ENCODE results near the gene AFF3. TPM values are rescaled to one million over a fixed set of nuclear protein-coding genes. Genes with fewer than 3 reads are reported as not detected.

Gene AFF3
- total RNA-seq, 1 experiment from 2014 or later: 0.22 TPM

DNA sequence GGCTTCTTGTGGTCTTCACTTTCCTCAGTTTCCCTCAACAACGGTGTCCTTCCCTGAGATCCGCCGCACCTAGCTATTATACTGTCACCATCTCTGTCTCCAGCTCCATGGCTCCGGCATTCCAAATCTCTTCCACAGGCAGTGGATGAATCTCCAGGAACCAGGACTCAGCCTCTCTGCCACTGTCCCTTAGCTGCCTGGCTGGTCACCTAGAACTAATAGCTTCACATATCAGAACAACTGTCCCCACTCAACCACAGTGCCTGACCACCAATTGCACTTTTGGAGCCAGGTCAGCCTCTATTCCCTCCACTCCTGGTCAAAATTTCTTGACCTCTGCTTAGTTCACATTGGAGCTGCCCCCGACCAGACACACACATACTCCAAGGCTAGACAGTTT, 38.1 kb upstream of the AFF3 start:
- no peaks in the 10 kb centered on the region for H3K23me2 ChIP-seq (ENCODE audit: insufficient read length, low read depth, low read length, poor library complexity, severe bottlenecking)
- TF ChIP-seq, protein P1, sequence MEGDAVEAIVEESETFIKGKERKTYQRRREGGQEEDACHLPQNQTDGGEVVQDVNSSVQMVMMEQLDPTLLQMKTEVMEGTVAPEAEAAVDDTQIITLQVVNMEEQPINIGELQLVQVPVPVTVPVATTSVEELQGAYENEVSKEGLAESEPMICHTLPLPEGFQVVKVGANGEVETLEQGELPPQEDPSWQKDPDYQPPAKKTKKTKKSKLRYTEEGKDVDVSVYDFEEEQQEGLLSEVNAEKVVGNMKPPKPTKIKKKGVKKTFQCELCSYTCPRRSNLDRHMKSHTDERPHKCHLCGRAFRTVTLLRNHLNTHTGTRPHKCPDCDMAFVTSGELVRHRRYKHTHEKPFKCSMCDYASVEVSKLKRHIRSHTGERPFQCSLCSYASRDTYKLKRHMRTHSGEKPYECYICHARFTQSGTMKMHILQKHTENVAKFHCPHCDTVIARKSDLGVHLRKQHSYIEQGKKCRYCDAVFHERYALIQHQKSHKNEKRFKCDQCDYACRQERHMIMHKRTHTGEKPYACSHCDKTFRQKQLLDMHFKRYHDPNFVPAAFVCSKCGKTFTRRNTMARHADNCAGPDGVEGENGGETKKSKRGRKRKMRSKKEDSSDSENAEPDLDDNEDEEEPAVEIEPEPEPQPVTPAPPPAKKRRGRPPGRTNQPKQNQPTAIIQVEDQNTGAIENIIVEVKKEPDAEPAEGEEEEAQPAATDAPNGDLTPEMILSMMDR (conservative IDR thresholded peaks at IDR 0.05): no peak
- H3K27me3 ChIP-seq (ENCODE audit: insufficient read depth, low read length): peaks cover 7% of the 10 kb centered on the region; the same call in 1 of the 2 replicates
- peak; percentile 15 for DNase-seq
- H2AK5ac ChIP-seq (ENCODE audit: insufficient read length, low read length): no peak overlapping the region
- H3K9ac ChIP-seq (ENCODE audit: extremely low read depth, insufficient read length, low read length): no peak overlapping the region
- no peak overlapping the region for H2BK120ac ChIP-seq (ENCODE audit: low read depth, low read length, poor library complexity, severe bottlenecking)
- peaks cover 70% of the 10 kb centered on the region for H3K27me3 Mint-ChIP-seq (ENCODE audit: low read depth)
- H2BK12ac ChIP-seq (ENCODE audit: insufficient read length, low read depth, low read length): no peak overlapping the region
- H3K4me3 Mint-ChIP-seq: no peak overlapping the region
- H2BK20ac ChIP-seq (ENCODE audit: low read depth, low read length, poor library complexity, severe bottlenecking): no peak overlapping the region
- H2BK5ac ChIP-seq (ENCODE audit: insufficient read length, low read length): no peak overlapping the region
- H3K4me1 ChIP-seq (ENCODE audit: insufficient read depth, low read length): peaks cover 3% of the 10 kb centered on the region; the same call in 1 of the 2 replicates
- no peak overlapping the region for H2AFZ ChIP-seq (ENCODE audit: low read length)
- H4K8ac ChIP-seq (replicated peaks; ENCODE audit: insufficient read length, low read depth, low read length): no peak overlapping the region
- H3K56ac ChIP-seq (ENCODE audit: insufficient read length, low read depth, low read length): no peak overlapping the region
- H3T11ph ChIP-seq (ENCODE audit: low read length): no peak overlapping the region
- no peak overlapping the region for H3K4me2 ChIP-seq (ENCODE audit: insufficient read depth, insufficient read length, low read length)
- no peak overlapping the region for H2BK15ac ChIP-seq (ENCODE audit: low read depth, low read length)
- H3K79me1 ChIP-seq (ENCODE audit: insufficient read depth, low read depth, low read length, poor library complexity, severe bottlenecking): no peaks in the 10 kb centered on the region
- H3K9me3 Mint-ChIP-seq: no peaks in the 10 kb centered on the region; a peak in 1 of 5 replicates
- no peak overlapping the region for H3K18ac ChIP-seq (ENCODE audit: insufficient read length, low read depth, low read length)
- no peak overlapping the region for H4K5ac ChIP-seq (ENCODE audit: insufficient read length, low read depth, low read length)
- H3K36me3 Mint-ChIP-seq (ENCODE audit: insufficient read depth in 1 of 3, low read depth in 3 of 3): no peaks in the 10 kb centered on the region
- peaks cover 20 to 32% of the 10 kb centered on the region in 2 experiments for H3K4me1 Mint-ChIP-seq
- no peak overlapping the region for H3K23ac ChIP-seq (ENCODE audit: insufficient read length, low read depth, low read length)
- no peaks in the 10 kb centered on the region for H4K20me1 ChIP-seq (ENCODE audit: control insufficient read depth, insufficient read depth, insufficient read length)
- H4K91ac ChIP-seq (ENCODE audit: insufficient read length, low read depth, low read length): no peak overlapping the region
- H3K27ac ChIP-seq (ENCODE audit: insufficient read length, low read depth, low read length): no peak overlapping the region
- H3K4ac ChIP-seq (ENCODE audit: low read depth, low read length): no peak overlapping the region
- H3K14ac ChIP-seq (ENCODE audit: insufficient read depth, low read length): no peak overlapping the region
- no peak overlapping the region for H3K27ac Mint-ChIP-seq
- H3K9me3 ChIP-seq (ENCODE audit: control insufficient read depth, low read depth, low read length): no peaks in the 10 kb centered on the region
- WGBS (ENCODE audit: extremely low coverage, insufficient read length, low lambda C conversion rate): no CpG with 5 or more reads among the region's 5 CpGs
- H3K79me2 ChIP-seq (ENCODE audit: insufficient read depth, low read length): no peaks in the 10 kb centered on the region
